Adrenal gland (tissue), 5 donors: ENCODE results near the gene WDR77.

ENCODE experiments used
- CTCF ChIP-seq, 6 experiments: fragments of 450-650 bp in 4 of 6; fragments of 200-600 bp in 2 of 6; sonication (generic) in 1 of 6; IDR thresholded peaks; 1 replicate in 5 of 6; 2 replicates in 1 of 6; pipeline versions ENCODE4 v1.5.1 to v1.8.0; 2016 to 2021; ENCODE audit warnings: antibody characterized with exemption in 6 of 6, mild to moderate bottlenecking in 2 of 6, moderate library complexity in 1 of 6
- POLR2A ChIP-seq, 2 donors: fragments of 450-650 bp; IDR thresholded peaks; one replicate each; pipeline ENCODE4 v1.6.1; 2017; ENCODE audit warnings: antibody characterized with exemption in 2 of 2, mild to moderate bottlenecking in 2 of 2, moderate library complexity in 1 of 2
- donor health status: DM: no; HTN: no; CAD: no.

GRCh38 chr1:111455642-111456031, 6.6 kb upstream of the WDR77 start:
- no peak for TF ChIP-seq POLR2A (IDR thresholded peaks at IDR 0.05)
- no peak for TF ChIP-seq CTCF (IDR thresholded peaks at IDR 0.05)
